Measurements from ENCODE around the gene NAA38. TPM values are rescaled to one million over a fixed set of nuclear protein-coding genes. Genes with fewer than 3 reads are reported as not detected.

NAA38 gene
- total RNA-seq, 1 donor from 2014 or later, result 66.2 TPM

DNA sequence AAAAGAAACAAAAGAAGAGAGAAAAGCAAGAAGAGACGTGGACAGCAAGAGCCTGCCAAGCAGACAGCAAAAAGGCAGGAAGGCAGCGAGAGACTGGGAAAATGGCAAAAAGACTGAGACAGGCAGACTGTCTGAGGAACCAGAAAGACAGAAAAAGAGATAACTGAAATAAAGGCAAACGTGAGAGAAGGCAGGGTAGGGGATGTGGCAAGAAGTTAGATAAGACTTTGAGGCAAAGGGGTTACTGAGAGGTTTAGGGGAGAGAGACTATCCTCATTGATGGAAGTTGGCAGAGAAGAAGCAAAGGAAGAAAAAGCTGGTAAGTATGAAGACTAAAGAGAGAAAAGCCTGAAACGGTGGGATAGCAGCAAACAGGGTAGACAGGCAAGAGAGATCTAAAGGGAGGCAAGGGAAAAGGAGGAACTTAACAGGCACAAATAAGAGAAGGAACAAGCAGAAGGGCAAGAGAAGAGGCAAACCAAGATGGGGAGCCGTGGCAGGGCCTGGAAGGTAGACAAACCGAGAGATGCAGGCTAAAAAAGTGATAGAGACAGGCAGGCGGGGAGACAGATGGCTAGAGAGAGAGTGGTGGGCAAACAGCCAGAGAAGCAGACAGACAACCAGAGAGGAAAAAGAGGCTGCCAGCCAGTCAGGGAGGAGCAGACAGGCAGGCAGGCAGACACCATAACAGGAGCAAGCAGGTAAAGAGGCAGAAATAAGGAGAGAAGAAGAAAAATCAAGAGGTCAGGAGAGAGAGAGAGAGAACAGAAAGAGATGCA lies 24.1 kb upstream of the NAA38 start:
- TF ChIP-seq, protein P1, sequence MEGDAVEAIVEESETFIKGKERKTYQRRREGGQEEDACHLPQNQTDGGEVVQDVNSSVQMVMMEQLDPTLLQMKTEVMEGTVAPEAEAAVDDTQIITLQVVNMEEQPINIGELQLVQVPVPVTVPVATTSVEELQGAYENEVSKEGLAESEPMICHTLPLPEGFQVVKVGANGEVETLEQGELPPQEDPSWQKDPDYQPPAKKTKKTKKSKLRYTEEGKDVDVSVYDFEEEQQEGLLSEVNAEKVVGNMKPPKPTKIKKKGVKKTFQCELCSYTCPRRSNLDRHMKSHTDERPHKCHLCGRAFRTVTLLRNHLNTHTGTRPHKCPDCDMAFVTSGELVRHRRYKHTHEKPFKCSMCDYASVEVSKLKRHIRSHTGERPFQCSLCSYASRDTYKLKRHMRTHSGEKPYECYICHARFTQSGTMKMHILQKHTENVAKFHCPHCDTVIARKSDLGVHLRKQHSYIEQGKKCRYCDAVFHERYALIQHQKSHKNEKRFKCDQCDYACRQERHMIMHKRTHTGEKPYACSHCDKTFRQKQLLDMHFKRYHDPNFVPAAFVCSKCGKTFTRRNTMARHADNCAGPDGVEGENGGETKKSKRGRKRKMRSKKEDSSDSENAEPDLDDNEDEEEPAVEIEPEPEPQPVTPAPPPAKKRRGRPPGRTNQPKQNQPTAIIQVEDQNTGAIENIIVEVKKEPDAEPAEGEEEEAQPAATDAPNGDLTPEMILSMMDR (IDR thresholded peaks at IDR 0.05), result no peak
- H3K27ac Mint-ChIP-seq (ENCODE audit: unreplicated experiment), result no peak overlapping the region
- no peaks in the 10 kb centered on the region for H3K27me3 Mint-ChIP-seq (ENCODE audit: unreplicated experiment)
- no peaks in the 10 kb centered on the region for H3K9me3 Mint-ChIP-seq (ENCODE audit: unreplicated experiment)
- H3K36me3 Mint-ChIP-seq (ENCODE audit: unreplicated experiment), result peaks cover 2% of the 10 kb centered on the region
- no peak overlapping the region for H3K4me3 Mint-ChIP-seq (ENCODE audit: unreplicated experiment)
- H3K4me1 Mint-ChIP-seq (ENCODE audit: unreplicated experiment), result peaks cover 3% of the 10 kb centered on the region
- DNase-seq (ENCODE audit: extremely low spot score, unreplicated experiment), result no peak

DNA sequence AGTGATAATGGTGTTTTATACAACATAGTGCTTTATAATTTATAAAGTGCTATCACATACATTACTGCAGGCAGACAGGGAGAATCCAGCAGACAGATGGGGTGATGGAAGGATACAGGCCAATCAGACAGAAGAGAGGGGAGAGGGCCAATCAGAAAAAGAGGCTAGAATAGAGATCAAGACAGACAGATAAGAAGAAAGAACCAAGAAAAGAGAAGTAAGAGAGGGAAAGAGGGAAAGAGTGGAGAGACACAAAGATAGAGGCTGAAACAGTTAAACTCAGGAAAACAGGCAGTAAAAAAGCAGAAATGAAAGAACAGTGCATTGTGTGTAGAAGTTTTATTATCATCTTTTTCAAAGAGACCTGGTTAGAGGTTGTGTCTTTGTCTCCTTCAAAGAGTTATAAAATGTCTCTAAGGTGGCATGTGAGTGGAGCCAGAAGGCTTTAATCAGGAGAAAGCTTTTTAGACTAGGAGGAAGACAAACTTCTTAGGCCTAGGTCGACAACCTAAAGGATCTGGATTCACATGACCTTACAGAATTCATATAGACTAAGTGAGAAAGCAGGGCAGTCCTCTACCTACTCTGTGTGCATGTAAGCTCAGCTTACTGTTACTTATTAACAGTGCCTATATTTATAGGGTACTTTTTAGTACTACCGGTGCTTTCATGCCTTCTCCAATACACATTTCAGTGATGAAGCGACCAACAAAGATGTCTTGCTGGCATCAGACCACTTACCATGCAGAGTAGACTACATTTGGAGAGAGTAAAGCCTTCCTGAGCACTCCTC lies 22.9 kb upstream of the NAA38 start:
- no peaks in the 10 kb centered on the region for H3K9me3 Mint-ChIP-seq (ENCODE audit: unreplicated experiment)
- DNase-seq (ENCODE audit: extremely low spot score, unreplicated experiment), result no peak

DNA sequence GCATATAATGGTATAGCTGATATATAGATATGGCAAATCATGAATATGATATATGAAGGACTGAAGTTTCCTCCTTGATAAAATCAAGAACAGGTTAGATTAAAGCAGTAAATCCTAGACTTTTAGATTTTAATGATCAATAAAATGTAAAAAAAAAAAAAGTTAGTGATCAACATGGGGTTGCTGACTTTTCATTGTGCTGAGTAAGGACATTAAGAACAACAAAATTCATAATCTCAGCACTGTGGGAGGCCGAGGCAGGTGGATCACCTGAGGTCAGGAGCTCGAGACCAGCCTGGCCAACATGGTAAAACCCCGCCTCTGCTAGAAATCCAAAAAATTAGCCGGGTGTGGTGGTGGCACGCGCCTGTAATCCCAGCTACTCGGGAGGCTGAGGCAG lies 20.9 kb upstream of the NAA38 start:
- no peak overlapping the region for H3K4me3 Mint-ChIP-seq (ENCODE audit: unreplicated experiment)
- no peak overlapping the region for H3K27ac Mint-ChIP-seq (ENCODE audit: unreplicated experiment)
- no peaks in the 10 kb centered on the region for H3K9me3 Mint-ChIP-seq (ENCODE audit: unreplicated experiment)
- TF ChIP-seq, protein P1 (IDR thresholded peaks at IDR 0.05), result no peak
- peaks cover 22% of the 10 kb centered on the region for H3K36me3 Mint-ChIP-seq (ENCODE audit: unreplicated experiment)
- no peaks in the 10 kb centered on the region for H3K4me1 Mint-ChIP-seq (ENCODE audit: unreplicated experiment)
- DNase-seq (ENCODE audit: extremely low spot score, unreplicated experiment), result no peak
- H3K27me3 Mint-ChIP-seq (ENCODE audit: unreplicated experiment), result no peaks in the 10 kb centered on the region

More for the DNA sequence above, 22.9 kb upstream of the NAA38 start:
- Mint-ChIP-seq H3K36me3 (ENCODE audit: unreplicated experiment) (peaks cover 7% of the 10 kb centered on the region), H3K4me3 (ENCODE audit: unreplicated experiment) (no peak overlapping the region), H3K4me1 (ENCODE audit: unreplicated experiment) (peaks cover 2% of the 10 kb centered on the region), H3K27ac (ENCODE audit: unreplicated experiment) (no peak overlapping the region), H3K27me3 (ENCODE audit: unreplicated experiment) (no peaks in the 10 kb centered on the region)
- TF ChIP-seq, protein P1 (IDR thresholded peaks at IDR 0.05), result no peak

DNA sequence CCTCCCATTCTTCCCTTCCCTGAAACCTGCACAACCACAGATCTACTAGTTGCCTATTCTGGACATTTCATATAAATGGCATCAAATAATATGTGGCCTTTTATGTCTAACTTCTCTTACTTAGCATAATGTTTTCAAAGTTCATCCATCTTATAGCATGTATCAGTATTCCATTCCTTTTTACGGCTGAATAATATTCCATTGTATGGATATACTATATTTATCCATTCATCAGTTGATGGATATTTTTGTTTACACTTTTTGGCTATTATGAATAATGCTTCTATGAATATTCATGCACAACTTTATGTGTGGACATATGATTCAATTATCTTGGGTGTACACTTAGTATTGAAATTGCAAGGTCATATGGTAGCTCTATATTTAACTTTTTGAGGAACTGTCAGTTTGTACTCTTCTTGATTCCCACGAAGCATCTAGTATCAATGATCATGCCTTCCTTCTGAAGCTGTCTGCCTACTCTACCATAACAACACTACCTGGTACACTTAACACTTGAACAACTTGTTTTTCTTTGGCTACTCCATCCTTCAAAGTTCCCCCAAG lies 18.5 kb upstream of the NAA38 start:
- TF ChIP-seq, protein P1 (IDR thresholded peaks at IDR 0.05), result no peak
- Mint-ChIP-seq H3K4me1 (ENCODE audit: unreplicated experiment) (no peaks in the 10 kb centered on the region), H3K27ac (ENCODE audit: unreplicated experiment) (no peak overlapping the region), H3K4me3 (ENCODE audit: unreplicated experiment) (no peak overlapping the region), H3K36me3 (ENCODE audit: unreplicated experiment) (peaks cover 23% of the 10 kb centered on the region), H3K27me3 (ENCODE audit: unreplicated experiment) (no peaks in the 10 kb centered on the region), H3K9me3 (ENCODE audit: unreplicated experiment) (no peaks in the 10 kb centered on the region)
- DNase-seq (ENCODE audit: extremely low spot score, unreplicated experiment), result no peak

DNA sequence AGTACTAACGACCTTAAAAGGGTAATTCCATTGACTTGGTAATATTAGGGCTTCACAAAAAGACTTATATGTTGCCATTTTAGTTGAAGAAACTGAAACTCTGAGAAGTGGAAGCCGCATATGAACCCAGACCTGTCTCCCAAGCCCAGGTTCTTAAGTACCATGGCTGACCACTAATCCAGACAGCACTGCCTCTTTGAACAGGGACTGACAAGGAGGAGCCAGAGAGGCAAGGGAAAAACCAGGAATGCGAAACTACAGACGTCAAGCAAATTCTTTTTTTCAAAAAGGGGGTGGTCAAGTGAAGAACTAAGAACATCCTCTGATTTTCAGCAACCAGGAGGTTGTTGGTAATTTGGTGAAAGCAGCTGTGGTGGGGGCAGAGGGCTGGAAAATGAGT lies 15.7 kb upstream of the NAA38 start:
- no peak overlapping the region for H3K27ac Mint-ChIP-seq (ENCODE audit: unreplicated experiment)
- H3K36me3 Mint-ChIP-seq (ENCODE audit: unreplicated experiment), result peaks cover 23% of the 10 kb centered on the region
- no peak overlapping the region for H3K4me3 Mint-ChIP-seq (ENCODE audit: unreplicated experiment)

More for the DNA sequence above, 15.7 kb upstream of the NAA38 start:
- Mint-ChIP-seq H3K9me3 (ENCODE audit: unreplicated experiment) (no peaks in the 10 kb centered on the region), H3K4me1 (ENCODE audit: unreplicated experiment) (no peaks in the 10 kb centered on the region), H3K27me3 (ENCODE audit: unreplicated experiment) (no peaks in the 10 kb centered on the region)
- TF ChIP-seq, protein P1 (IDR thresholded peaks at IDR 0.05), result no peak
- no peak for DNase-seq (ENCODE audit: extremely low spot score, unreplicated experiment)

Measured in osteocyte (in vitro differentiated cells).